Adipocyte (in vitro differentiated cells): Measurements from ENCODE around the gene MDK.

ENCODE experiments used
- DNase-seq: peaks from one replicate; pipeline ENCODE4 v3.0.0-alpha.2; 2015; ENCODE audit warnings: low read depth
- H3K27me3 ChIP-seq: replicated peaks from 2 replicates; pipeline ENCODE4 v1.7.0; 2013; ENCODE audit warnings: mild to moderate bottlenecking, low read length, moderate library complexity; ENCODE audit not compliant: control insufficient read depth, insufficient read depth
- H3K36me3 ChIP-seq: 2 replicates; pipeline ENCODE4 v1.7.0; 2013; ENCODE audit warnings: low read length, mild to moderate bottlenecking, moderate library complexity; ENCODE audit not compliant: control insufficient read depth, insufficient read depth, severe bottlenecking
- H3K4me1 ChIP-seq: 2 replicates; pipeline ENCODE4 v1.7.0; 2013; ENCODE audit warnings: mild to moderate bottlenecking, low read length, moderate library complexity; ENCODE audit not compliant: control insufficient read depth, insufficient read depth
- H3K4me3 ChIP-seq: 2 replicates; pipeline ENCODE4 v1.7.0; 2013; ENCODE audit warnings: mild to moderate bottlenecking, low read length, moderate library complexity
- H3K9ac ChIP-seq: 2 replicates; pipeline ENCODE4 v1.7.0; 2013; ENCODE audit warnings: mild to moderate bottlenecking, low read length, moderate library complexity
- H3K9me3 ChIP-seq: 2 replicates; pipeline ENCODE4 v1.7.0; 2013; ENCODE audit warnings: mild to moderate bottlenecking, low read length, moderate library complexity; ENCODE audit not compliant: control insufficient read depth

The MDK gene

DNA sequence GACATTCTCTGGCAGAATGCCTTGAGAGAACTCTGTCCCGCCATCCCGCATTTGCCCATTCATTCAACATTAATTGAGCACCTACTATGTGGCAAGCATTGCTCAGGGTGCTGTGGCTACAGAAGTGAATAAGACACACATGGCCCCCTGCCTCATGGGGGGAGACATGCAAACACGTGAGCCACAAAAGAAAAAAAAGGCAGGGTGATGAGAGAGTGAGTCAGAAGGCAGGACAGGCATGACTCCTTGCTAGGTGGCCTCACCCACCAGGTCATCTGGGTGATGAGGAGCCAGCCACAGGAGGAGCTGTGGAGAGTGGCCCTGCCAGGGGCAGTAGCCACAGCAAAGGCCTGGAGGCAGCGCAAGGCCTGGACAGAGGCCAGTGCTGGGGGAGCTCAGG is 5.2 kb downstream of the MDK start:
- Histone ChIP-seq H3K4me1 (peaks cover 13% of the 10 kb centered on the region), H3K9me3 (no peaks in the 10 kb centered on the region), H3K9ac (no peak overlapping the region), H3K36me3 (no peaks in the 10 kb centered on the region), H3K4me3 (no peak overlapping the region), H3K27me3 (peaks cover 11% of the 10 kb centered on the region)
- DNase-seq: no peak

DNA sequence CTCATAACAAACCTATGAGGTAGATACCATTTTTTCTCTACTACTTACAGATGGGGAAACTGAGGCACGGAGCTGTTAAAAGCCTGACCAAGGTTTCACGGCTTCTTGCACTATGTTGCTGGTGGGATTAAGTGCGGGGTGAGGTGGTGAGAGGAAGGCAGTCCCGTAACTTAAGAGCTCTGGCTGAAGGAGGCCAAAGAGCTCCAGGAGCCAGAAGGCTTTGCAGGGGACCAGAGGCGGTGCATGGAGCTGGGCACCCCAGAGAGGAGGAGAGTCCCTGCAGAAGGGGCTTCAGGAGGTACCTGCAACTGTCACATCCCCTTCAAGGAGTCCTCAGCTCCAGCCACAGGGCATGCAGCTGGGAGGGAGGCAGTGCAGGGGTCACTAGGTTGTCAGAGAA is 6.0 kb downstream of the MDK start:
- no peak overlapping the region for H3K9ac ChIP-seq
- no peak overlapping the region for H3K4me3 ChIP-seq
- peaks cover 13% of the 10 kb centered on the region for H3K4me1 ChIP-seq
- H3K36me3 ChIP-seq: no peaks in the 10 kb centered on the region
- DNase-seq: no peak
- no peaks in the 10 kb centered on the region for H3K9me3 ChIP-seq
- peaks cover 11% of the 10 kb centered on the region for H3K27me3 ChIP-seq

DNA sequence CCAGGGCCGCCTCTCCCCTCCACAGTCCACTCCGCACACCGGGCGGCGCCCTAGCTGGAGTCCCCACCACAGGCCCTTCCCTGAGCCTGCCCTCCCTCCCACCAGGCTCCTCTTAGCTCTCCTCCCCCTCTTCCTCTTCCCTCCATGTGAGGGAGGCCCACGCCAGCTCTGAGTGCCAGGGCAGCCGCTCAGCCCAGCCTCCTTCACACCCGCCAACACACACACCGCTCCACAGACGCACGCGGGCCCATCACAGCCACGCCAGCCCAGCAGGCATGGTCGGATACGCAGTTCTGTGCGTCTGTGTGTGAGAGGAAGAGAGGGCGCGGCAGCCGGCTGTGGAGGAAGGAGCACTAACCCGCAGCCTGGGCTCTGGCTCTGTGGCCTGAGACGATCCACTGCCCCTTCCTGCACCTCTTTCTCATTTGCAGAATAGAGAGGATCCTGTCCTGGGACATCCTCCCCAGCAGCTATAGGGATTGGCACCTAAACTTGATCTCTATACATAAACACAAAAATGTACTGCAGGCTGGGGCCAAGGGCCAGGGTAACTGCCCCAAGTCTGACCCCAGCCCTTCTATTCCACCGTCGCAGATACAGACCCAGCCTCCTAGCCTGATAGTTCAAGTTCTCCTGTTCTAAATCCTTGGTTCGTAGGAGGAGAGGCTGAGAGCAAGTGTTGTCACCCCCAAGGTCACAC is 6.6 kb downstream of the MDK start:
- no peak overlapping the region for H3K9ac ChIP-seq
- no peaks in the 10 kb centered on the region for H3K9me3 ChIP-seq
- DNase-seq: no peak
- H3K4me3 ChIP-seq: no peak overlapping the region
- H3K27me3 ChIP-seq: peaks cover 11% of the 10 kb centered on the region
- peaks cover 18% of the 10 kb centered on the region for H3K4me1 ChIP-seq
- H3K36me3 ChIP-seq: no peaks in the 10 kb centered on the region

DNA sequence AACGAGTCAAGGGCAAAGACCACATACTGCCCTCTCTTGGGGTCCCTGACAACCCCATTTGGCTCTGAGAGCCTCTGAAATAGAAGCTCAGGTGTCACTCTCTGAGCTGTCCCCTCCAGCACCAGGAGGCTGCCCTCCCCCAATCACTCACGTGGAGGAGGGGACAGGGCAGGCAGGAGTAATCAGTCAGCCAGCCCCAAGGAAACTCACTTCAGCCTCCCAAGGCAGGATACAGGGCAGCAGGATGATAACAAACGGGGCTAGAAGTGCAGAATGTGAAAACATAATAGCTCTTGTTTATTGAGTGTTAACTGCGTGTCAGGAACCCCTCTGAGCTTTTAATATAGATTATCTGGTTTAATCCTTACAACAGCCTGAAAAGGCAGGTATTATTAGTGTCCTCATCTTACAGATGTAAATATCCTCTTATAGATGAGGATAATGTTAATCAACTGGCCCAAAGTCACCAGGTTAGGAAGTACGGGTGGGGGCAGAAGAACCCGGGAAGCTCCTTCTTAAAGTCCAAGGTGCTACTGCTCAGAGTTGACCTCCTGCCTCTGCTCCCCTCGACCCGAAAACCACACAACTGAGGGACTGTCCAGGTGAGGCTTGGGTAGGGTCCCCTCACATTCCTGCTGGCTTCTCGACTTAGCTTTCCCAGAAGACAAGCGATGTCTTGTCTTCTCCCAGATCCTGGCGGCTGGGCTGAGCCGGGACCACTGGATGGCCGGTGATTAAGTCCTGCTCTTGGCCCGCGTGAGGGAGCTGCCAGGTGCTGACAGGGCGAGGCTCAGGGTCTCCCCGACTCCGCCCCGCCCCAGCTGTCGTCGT is 7.4 kb downstream of the MDK start:
- Histone ChIP-seq H3K36me3 (no peaks in the 10 kb centered on the region), H3K9ac (no peak overlapping the region), H3K27me3 (peaks cover 11% of the 10 kb centered on the region), H3K9me3 (no peaks in the 10 kb centered on the region), H3K4me3 (peak overlapping the region; percentile 80), H3K4me1 (peaks cover 22% of the 10 kb centered on the region)
- DNase-seq: no peak

DNA sequence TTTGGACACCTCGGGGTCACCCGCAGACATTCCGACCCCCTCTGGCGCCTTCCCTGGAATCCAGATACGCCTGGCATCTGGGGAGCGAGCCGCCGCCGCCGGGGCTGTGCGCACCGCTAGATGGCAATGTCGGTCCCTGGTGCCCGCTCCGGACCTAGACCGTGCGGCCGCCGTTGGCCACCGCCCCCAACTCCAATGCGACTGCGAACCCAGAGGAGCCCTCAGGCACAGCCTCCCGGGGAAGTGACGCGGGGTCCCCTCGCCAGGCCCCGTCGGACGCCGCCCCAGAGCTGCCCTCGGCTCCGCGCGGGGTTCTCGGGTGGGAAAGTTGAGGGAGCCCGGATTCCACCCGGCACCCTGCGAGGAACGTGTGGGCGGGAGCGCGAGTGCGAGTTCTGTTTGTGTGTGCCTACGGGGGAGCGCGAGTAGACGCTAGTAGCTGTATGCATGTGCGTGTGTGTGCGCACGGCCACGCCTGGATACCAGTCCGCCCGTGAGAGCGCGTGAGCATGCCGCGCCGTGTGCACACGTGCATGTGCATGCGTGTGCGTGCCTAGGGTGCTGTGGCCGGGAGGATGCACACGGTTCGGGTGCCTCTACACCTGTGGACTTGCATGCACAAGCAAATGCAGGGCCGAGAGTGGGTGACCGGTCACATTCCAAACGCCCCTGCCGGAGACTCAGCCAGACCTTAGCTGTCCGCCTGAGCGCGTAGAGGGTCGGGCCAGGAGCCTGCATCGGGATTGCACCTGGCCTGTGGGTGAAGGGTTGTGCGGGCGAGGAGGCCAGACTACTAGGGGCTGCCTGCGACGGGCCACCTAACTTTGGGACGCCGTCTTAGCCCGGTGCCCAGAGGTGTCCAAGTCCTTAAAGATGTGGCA is 8.2 kb downstream of the MDK start:
- Histone ChIP-seq H3K9me3 (no peaks in the 10 kb centered on the region), H3K9ac (no peak overlapping the region), H3K27me3 (peaks cover 8% of the 10 kb centered on the region), H3K4me3 (peak overlapping the region; percentile 80), H3K4me1 (peaks cover 22% of the 10 kb centered on the region), H3K36me3 (no peaks in the 10 kb centered on the region)
- DNase-seq: peak; percentile 91

DNA sequence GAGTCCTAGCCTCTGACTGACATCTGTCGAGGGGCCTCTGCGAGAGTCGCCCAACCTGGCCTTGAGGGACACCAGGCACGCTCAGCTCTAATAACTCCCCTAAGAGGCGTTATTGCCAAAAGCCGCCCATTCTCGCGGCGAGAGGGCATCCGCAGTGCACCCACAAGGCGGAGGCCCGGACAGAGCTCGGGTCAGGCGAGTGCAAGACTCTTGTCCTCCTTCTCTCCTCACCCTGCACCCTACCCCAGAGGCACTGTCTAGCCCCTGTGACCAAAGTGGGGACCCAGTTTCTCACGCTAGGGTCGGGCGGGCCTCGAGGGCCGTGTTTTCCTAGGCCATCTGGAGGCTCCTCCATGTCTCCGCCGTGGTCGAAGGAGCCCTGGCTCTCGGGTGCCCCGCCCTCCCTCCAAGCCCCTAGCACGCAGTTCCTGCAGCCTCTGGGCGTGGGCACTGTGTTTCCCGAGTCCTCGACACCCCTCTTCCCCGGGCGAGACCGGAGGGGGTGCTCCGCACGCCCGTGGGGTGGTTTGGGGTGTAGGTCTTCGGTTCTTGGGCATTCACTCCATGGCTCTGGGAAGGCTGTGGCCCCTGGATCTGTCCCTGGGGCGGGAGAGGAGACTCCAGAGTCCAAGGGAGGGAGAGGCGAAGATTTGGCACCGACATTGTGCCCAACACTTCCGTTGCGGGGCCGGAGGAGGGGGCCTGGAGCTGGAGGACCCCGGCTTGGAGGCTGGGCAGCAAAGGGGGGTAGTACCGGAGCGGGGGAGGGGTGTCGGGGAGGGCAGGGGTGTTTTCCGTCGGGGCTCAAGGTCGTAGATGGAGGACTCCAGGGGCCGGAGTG is 9.1 kb downstream of the MDK start:
- Histone ChIP-seq H3K9ac (no peak overlapping the region), H3K36me3 (peaks cover 6% of the 10 kb centered on the region), H3K9me3 (no peaks in the 10 kb centered on the region), H3K4me1 (peaks cover 22% of the 10 kb centered on the region), H3K27me3 (peaks cover 6% of the 10 kb centered on the region), H3K4me3 (peak overlapping the region; percentile 80)
- DNase-seq: no peak

DNA sequence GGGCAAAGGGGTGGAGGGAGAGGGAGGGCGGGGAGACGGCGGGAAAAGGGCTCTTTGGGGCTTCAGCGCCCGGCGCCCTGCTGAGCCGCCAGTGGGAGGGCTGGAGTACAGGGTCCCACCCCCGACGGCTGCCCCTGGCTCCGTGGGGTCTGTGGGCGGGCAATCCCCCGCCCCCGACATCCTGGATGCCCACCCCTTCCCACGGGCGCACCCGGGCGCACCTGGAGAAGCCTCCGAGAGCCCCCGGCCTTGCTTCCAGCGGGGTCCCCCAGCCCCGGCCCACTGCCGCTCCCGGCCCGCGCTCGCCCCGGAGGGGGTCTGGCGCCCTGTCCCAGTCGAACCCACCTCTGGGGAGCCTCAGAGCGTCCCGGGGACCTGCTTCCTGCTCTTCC is 9.7 kb downstream of the MDK start:
- peaks cover 6% of the 10 kb centered on the region for H3K27me3 ChIP-seq
- no peak for DNase-seq
- H3K36me3 ChIP-seq: peaks cover 12% of the 10 kb centered on the region
- peaks cover 22% of the 10 kb centered on the region for H3K4me1 ChIP-seq
- no peak overlapping the region for H3K9ac ChIP-seq
- H3K4me3 ChIP-seq: no peak overlapping the region
- H3K9me3 ChIP-seq: no peaks in the 10 kb centered on the region

DNA sequence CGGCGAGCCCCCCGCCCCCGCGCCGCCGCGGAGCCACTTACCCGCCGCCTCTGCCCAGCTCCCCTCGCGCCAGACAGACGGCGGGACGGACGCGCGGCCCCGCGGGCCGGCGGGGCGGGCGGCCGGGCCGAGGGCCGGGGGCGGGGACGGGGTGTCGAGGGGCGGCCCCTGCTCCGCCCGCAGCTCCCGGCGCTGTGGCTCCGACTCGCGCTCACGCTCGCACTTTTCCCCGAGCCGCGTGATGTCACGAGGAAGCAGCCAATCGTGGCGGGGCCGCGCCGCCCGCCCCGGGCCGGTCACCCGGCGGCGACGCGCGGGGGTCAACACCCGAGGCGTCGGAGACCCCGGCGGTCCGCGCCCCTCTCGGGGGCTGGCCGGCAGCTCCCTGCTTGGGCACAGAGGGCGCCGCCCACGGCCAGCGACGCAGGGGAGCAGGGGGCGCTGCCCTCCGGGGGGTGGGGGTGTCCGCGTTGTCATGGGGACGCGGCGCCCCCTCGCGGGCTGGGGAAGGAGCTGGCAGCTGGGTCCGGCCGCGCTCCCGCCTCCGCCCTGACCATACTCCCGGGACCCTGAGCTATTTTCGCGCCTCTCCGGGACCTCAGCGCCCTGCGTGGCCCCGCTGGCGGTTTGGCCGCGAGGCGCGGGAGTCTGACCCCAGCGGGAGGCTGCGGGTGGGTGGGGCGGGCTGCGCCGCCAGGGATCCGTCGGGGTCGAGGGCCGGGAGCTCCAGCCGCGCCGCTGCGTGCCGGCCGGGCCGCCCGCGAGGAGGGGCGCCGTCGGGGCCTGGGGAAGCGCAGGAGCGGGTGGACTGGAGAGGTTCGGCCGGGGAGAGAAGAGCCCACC is 10.3 kb downstream of the MDK start, which contains the start of gene CHRM4:
CHRM4 (minus strand) TSS at position 199 of the 843 bp plus-strand sequence. CDS start 5,219 bp downstream, outside the sequence.
- Histone ChIP-seq H3K36me3 (peaks cover 19% of the 10 kb centered on the region), H3K27me3 (peaks cover 6% of the 10 kb centered on the region), H3K4me3 (peak within 1 kb of the TSS; percentile 72)

DNA sequence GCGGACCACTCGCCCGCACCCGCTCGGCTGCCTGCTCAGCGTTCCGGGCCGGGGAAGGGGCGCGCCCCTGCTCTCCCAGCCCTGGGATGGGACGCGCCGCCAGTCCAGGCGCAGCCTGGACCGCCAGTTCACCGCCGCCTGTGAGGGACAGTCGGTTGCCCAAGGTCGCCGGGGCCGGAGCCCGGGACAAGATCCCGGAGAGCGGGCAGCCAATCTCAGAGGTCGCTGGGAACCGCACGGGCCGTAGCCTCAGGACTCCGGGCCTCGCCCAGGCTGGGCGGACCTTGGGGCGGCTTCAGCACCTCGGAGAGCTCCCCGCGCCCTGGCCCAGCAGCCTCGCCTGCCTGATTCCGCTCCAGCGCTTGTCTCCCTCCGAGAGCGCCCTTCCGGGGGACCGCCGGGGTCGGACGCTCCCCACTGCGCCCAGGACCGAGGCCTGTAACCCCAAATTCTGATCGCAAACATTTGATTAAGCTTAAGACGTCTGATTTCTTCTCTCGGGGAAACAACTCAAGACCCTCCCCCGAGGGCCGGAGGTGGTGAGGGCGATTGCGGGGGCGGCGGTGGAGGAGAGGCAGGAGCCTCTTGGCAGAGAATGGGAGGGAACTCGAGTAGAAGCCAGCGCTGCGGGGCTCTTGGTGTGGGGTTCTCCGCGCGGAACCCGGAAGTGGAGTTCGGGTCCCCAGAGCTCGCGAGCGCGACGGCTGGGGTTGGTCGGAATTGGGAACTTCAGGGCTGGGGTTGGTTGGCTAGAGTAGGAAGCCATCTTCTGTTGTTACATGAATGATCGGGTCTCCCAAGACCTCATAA is 11.2 kb downstream of the MDK start:
- DNase-seq: peak; percentile 93
- H3K27me3 ChIP-seq: peaks cover 6% of the 10 kb centered on the region
- H3K4me3 ChIP-seq: peak overlapping the region; percentile 72

More for the DNA sequence above, 10.3 kb downstream of the MDK start, which contains the start of gene CHRM4:
- peaks cover 22% of the 10 kb centered on the region for H3K4me1 ChIP-seq
- no peak within 1 kb of the TSS for H3K9ac ChIP-seq
- DNase-seq: peak; percentile 66
- no peaks in the 10 kb centered on the region for H3K9me3 ChIP-seq

More for the DNA sequence above, 11.2 kb downstream of the MDK start:
- H3K4me1 ChIP-seq: peaks cover 22% of the 10 kb centered on the region
- H3K36me3 ChIP-seq: peaks cover 27% of the 10 kb centered on the region
- H3K9me3 ChIP-seq: no peaks in the 10 kb centered on the region
- H3K9ac ChIP-seq: no peak overlapping the region
